IPS-15b (cell line): Measurements from ENCODE around the gene MRPL11.

Source experiments
- H3K27me3 ChIP-seq: one replicate; pipeline ENCODE4 v1.6.1; 2013; ENCODE audit warnings: low read length; ENCODE audit not compliant: control insufficient read depth, insufficient read depth
- H3K36me3 ChIP-seq: one replicate; pipeline ENCODE4 v1.6.1; 2013; ENCODE audit warnings: low read length; ENCODE audit not compliant: control insufficient read depth, insufficient read depth
- H3K4me1 ChIP-seq: one replicate; pipeline ENCODE4 v1.6.1; 2013; ENCODE audit warnings: mild to moderate bottlenecking, low read length; ENCODE audit not compliant: control insufficient read depth, insufficient read depth
- H3K4me3 ChIP-seq: one replicate; pipeline ENCODE4 v1.5.1; 2013; ENCODE audit warnings: low read depth, low read length
- H3K9ac ChIP-seq: one replicate; pipeline ENCODE4 v1.6.1; 2013; ENCODE audit warnings: low read depth, mild to moderate bottlenecking, low read length
- H3K9me3 ChIP-seq: one replicate; pipeline ENCODE4 v1.6.1; 2013; ENCODE audit warnings: mild to moderate bottlenecking, low read length; ENCODE audit not compliant: control insufficient read depth, insufficient read depth

The MRPL11 gene

GRCh38 chr11:66420671-66421476 lies 17.8 kb downstream of the MRPL11 start, which contains the start of gene NPAS4:
Gene NPAS4 (plus strand): TSS chr11:66421035. CDS start chr11:66421180, 145 bp downstream.
- peak within 1 kb of the TSS; percentile 64 for H3K4me3 ChIP-seq
- peaks cover 35% of the 10 kb centered on the region for H3K27me3 ChIP-seq
- H3K9me3 ChIP-seq: no peaks in the 10 kb centered on the region
- H3K4me1 ChIP-seq: peaks cover 14% of the 10 kb centered on the region
- no peaks in the 10 kb centered on the region for H3K36me3 ChIP-seq
- no peak within 1 kb of the TSS for H3K9ac ChIP-seq

- no peak overlapping the region for H3K9ac ChIP-seq
- peaks cover 35% of the 10 kb centered on the region for H3K27me3 ChIP-seq
- no peaks in the 10 kb centered on the region for H3K9me3 ChIP-seq
- no peaks in the 10 kb centered on the region for H3K36me3 ChIP-seq
- peaks cover 18% of the 10 kb centered on the region for H3K4me1 ChIP-seq
- peak overlapping the region; percentile 64 for H3K4me3 ChIP-seq
These were observed 18.8 kb downstream of the MRPL11 start for GRCh38 chr11:66419825-66420224.

DNA sequence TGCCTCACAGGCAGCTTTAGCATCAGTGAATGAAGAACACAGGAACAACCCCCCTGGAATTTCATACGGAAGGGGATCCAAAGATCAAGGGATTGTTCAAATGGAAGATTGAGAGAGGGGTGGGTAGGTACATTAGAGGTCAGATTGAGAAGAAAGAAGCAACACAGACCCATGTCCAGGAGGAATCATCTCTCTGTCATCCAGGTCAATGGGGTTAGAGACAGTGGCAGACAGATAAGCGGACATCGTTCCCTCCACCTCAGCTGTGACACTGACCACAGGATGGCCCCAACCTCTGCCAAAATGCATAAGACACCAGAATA lies 19.7 kb downstream of the MRPL11 start:
- no peak overlapping the region for H3K9ac ChIP-seq
- H3K27me3 ChIP-seq: peaks cover 35% of the 10 kb centered on the region
- no peaks in the 10 kb centered on the region for H3K36me3 ChIP-seq
- H3K9me3 ChIP-seq: no peaks in the 10 kb centered on the region
- H3K4me1 ChIP-seq: peaks cover 26% of the 10 kb centered on the region
- peak overlapping the region; percentile 46 for H3K4me3 ChIP-seq

DNA sequence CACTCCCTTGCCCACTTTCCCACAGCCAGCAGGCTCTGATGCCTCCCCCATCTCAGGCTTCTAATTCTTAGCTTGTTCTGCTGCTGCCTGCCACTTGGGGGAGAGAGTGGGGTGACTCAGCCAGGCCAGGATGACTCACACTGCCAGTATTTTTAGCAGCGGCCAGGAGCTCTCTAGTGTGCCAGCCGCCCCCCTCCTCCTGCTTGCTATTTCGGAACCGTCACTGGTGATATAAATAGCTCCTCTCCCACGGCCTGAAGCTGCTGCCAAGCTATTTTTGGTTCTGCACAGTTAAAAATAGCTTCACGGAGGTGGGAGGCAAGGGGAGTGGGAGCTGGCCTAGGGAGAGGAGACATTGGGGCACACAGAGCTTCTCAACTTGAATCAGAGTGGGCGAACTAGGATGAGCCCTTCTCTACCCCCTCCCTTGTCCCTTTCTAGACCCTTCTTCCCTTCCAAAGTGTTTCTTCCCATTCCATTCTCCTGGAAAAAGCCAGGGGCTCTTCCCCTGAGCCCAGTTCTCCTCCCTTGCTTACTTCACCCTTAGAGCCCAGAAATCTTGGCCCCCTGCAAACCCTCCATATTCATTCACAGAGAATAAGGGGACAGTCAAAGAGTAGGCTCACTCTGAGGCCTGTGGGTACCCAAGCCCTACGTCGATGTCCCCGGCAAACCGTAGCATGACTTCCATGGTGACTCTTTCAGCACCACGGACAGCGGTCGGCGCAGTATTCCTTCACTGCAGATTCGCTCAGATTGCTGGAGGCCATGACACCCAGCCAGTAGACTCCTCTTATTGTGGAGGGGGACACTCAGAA lies 20.3 kb downstream of the MRPL11 start:
- H3K4me1 ChIP-seq: peaks cover 30% of the 10 kb centered on the region
- no peak overlapping the region for H3K4me3 ChIP-seq

GRCh38 chr11:66417000-66417399 lies 21.6 kb downstream of the MRPL11 start:
- Histone ChIP-seq H3K27me3 (peaks cover 28% of the 10 kb centered on the region), H3K4me3 (no peak overlapping the region), H3K4me1 (peaks cover 30% of the 10 kb centered on the region)

More for the DNA sequence above, 20.3 kb downstream of the MRPL11 start:
- Histone ChIP-seq H3K27me3 (peaks cover 34% of the 10 kb centered on the region), H3K9ac (no peak overlapping the region), H3K9me3 (no peaks in the 10 kb centered on the region), H3K36me3 (no peaks in the 10 kb centered on the region)

GRCh38 chr11:66415423-66415822 lies 23.2 kb downstream of the MRPL11 start:
- Histone ChIP-seq H3K9ac (no peak overlapping the region), H3K27me3 (peaks cover 21% of the 10 kb centered on the region), H3K9me3 (no peaks in the 10 kb centered on the region), H3K4me1 (peaks cover 30% of the 10 kb centered on the region), H3K4me3 (no peak overlapping the region), H3K36me3 (no peaks in the 10 kb centered on the region)

More at GRCh38 chr11:66417000-66417399, 21.6 kb downstream of the MRPL11 start:
- Histone ChIP-seq H3K9me3 (no peaks in the 10 kb centered on the region), H3K9ac (no peak overlapping the region), H3K36me3 (no peaks in the 10 kb centered on the region)

DNA sequence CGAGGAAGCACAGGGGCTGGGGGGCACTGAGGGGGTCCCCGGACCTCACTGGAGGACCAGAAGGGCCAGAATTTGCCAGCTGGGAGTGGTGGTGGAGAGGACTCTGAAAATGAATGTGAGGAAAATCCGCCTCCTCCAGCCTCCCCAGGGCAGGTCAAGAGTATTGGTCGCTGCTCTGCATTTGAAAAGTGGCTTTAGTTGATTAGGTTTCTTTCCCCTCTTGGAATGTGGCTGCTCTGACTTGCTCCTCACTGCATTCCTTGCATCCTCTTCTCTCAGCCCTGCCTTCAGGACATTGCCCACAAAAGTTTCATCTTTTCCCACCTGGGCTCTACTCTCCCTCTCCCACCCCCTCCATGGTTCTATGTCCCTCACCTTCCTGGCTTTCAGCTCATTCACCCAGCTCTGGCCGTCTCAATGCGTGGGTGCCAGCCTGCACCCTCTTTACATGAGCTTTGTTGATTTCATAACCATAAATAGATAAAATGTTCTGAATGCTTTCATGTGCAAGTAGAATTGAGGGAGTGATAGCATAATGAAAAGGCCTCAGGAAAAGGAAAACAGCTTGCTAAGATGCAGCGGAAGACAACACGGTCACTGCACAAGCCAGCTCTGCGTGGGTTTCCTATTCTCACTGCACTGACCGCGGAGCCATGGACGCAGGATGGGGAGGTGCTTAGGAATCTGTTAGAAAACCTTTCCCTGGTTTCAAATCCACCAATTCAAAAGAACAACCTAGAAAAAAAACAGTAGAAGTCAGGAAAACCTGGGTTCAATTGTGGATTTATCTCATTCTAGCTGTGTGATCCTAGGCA lies 24.3 kb downstream of the MRPL11 start:
- Histone ChIP-seq H3K9me3 (no peaks in the 10 kb centered on the region), H3K9ac (no peak overlapping the region), H3K36me3 (no peaks in the 10 kb centered on the region), H3K4me1 (peaks cover 29% of the 10 kb centered on the region), H3K4me3 (peak overlapping the region; percentile 4), H3K27me3 (peaks cover 19% of the 10 kb centered on the region)

- H3K4me1 ChIP-seq: peaks cover 18% of the 10 kb centered on the region
- H3K36me3 ChIP-seq: no peaks in the 10 kb centered on the region
- no peaks in the 10 kb centered on the region for H3K9me3 ChIP-seq
- H3K4me3 ChIP-seq: no peak overlapping the region
- H3K9ac ChIP-seq: no peak overlapping the region
- H3K27me3 ChIP-seq: peaks cover 14% of the 10 kb centered on the region
These were observed 25.5 kb downstream of the MRPL11 start for GRCh38 chr11:66413167-66413566.

GRCh38 chr11:66412110-66412509 lies 26.5 kb downstream of the MRPL11 start:
- no peak overlapping the region for H3K4me3 ChIP-seq
- H3K4me1 ChIP-seq: peaks cover 18% of the 10 kb centered on the region
- no peaks in the 10 kb centered on the region for H3K9me3 ChIP-seq
- H3K27me3 ChIP-seq: peaks cover 16% of the 10 kb centered on the region
- H3K9ac ChIP-seq: no peak overlapping the region
- H3K36me3 ChIP-seq: no peaks in the 10 kb centered on the region

DNA sequence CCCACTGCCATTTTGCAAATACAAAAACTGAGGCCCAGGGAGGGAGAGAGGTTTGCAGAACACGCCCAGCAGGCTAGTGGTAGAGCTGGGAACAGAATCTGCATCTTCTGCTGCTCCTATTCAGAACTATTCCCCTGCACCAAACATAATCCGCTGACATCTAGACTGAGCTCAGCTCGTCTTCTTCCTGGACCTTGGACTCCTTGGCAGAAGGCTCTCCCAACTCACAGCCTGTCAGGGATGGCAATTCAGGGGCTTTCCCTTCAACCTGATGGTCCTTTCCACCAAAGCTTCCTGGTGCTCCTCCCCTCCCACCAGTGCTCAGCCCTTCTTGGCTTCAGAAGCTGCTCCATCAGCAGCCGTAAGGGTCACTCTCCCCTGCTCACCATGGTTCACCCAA lies 27.3 kb downstream of the MRPL11 start:
- H3K9me3 ChIP-seq: no peaks in the 10 kb centered on the region
- no peaks in the 10 kb centered on the region for H3K36me3 ChIP-seq
- no peak overlapping the region for H3K9ac ChIP-seq
- peaks cover 13% of the 10 kb centered on the region for H3K27me3 ChIP-seq
- H3K4me1 ChIP-seq: peaks cover 16% of the 10 kb centered on the region
- no peak overlapping the region for H3K4me3 ChIP-seq

- Histone ChIP-seq H3K9ac (no peak overlapping the region), H3K4me1 (peaks cover 15% of the 10 kb centered on the region), H3K27me3 (peaks cover 13% of the 10 kb centered on the region), H3K4me3 (no peak overlapping the region), H3K36me3 (no peaks in the 10 kb centered on the region), H3K9me3 (no peaks in the 10 kb centered on the region)
These were observed 28.5 kb downstream of the MRPL11 start for GRCh38 chr11:66410191-66410590.
